ENCODE measurements around the gene MATN1. TPM values are rescaled to one million over a fixed set of nuclear protein-coding genes. Genes with fewer than 3 reads are reported as not detected.

The MATN1 gene
- total RNA-seq, 1 donor from 2014 or later = 0.47 TPM

DNA sequence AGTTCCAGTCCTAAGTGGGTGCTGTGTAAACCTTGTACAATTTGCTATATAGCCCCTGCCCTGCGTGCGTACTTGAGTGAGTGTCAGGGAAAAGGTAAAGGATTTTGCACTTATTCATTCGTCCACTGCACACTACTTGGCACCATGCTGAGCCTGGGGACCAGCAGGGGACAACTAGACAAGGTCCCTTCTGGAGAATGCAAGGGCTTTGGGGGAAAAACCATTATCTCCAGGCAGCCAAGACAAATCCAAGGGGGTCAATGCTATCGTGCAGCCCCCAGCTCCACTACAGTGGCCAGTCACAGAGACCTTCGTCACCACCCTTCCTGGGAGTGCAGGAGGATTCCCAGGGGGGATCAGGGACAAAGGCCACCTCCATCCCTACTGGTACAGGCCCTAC lies 39.7 kb downstream of the MATN1 start:
- Mint-ChIP-seq H3K27ac (ENCODE audit: unreplicated experiment) (no peak overlapping the region), H3K4me1 (ENCODE audit: low read depth) (no peaks in the 10 kb centered on the region), H3K36me3 (ENCODE audit: low read depth) (no peaks in the 10 kb centered on the region), H3K4me3 (ENCODE audit: unreplicated experiment) (no peak overlapping the region), H3K9me3 (ENCODE audit: low read depth) (no peaks in the 10 kb centered on the region), H3K27me3 (ENCODE audit: low read depth) (peaks cover 67% of the 10 kb centered on the region)
- TF ChIP-seq, protein P1, sequence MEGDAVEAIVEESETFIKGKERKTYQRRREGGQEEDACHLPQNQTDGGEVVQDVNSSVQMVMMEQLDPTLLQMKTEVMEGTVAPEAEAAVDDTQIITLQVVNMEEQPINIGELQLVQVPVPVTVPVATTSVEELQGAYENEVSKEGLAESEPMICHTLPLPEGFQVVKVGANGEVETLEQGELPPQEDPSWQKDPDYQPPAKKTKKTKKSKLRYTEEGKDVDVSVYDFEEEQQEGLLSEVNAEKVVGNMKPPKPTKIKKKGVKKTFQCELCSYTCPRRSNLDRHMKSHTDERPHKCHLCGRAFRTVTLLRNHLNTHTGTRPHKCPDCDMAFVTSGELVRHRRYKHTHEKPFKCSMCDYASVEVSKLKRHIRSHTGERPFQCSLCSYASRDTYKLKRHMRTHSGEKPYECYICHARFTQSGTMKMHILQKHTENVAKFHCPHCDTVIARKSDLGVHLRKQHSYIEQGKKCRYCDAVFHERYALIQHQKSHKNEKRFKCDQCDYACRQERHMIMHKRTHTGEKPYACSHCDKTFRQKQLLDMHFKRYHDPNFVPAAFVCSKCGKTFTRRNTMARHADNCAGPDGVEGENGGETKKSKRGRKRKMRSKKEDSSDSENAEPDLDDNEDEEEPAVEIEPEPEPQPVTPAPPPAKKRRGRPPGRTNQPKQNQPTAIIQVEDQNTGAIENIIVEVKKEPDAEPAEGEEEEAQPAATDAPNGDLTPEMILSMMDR (IDR thresholded peaks at IDR 0.05) = no peak
- no peak for DNase-seq (ENCODE audit: low spot score)

DNA sequence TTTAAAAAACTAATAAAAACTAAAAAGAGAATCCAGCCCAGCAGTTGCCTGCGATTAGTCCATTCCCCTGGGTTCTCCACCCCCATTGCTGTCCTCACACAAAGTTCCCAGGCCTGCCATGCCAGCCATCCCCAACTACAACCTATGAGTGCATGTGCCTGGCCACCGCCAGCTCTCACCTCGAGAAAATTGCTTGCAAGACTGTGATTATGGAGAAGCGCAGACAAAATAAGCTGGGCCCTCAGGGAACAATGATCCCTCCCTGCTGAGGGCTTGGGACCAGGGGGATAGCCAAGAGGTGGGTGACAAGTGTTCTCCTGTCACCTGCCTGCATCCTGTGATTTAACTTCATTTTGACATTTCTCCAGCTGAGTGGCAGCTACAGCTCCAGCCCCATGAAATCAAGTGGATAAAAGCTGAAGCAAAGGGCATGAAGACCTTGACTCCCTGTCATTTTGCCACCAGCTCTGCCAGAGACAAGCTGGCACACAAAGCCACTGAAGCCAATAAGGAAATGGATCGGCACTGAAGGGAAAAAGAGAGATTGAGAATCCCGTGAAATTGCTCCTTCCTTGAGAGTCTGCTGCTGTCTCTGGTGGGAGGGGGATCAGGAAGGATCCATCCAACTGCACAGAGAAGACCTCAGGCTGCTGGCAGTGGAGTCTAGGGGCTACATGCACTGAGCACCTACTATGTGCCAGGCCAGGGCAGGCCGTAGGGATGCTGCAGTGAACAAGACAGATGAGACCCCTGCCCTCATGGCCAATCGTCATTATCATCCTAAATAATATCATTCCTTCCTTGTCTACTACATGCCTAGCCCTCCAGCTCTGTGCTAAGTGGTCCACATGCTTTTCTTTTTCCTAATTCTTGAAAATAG lies 40.7 kb downstream of the MATN1 start:
- Mint-ChIP-seq H3K27me3 (ENCODE audit: low read depth) (peaks cover 62% of the 10 kb centered on the region), H3K4me1 (ENCODE audit: low read depth) (no peaks in the 10 kb centered on the region), H3K36me3 (ENCODE audit: low read depth) (no peaks in the 10 kb centered on the region), H3K27ac (ENCODE audit: unreplicated experiment) (no peak overlapping the region), H3K9me3 (ENCODE audit: low read depth) (no peaks in the 10 kb centered on the region), H3K4me3 (ENCODE audit: unreplicated experiment) (no peak overlapping the region)
- peak; percentile 47 for DNase-seq (ENCODE audit: low spot score)
- TF ChIP-seq, protein P1 (IDR thresholded peaks at IDR 0.05) = no peak

DNA sequence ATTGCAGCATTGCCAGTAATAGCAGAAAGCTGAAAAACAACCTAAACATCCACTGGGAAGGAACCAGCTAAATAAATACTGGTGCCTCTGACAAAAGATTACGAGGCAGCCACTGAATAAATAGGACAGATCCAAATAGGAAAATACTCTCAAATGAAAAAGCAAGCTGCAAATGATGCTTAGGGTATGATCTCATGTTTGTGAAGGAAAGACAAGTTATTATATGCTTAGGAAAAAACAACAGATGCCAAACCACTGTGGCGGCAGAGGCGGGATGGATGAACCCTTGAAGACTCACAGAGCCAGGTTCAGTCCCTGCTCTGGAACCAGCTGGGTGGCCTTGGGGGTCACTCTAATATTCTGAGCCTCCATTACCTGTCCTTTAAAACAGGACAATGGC lies 41.6 kb downstream of the MATN1 start:
- no peak for DNase-seq (ENCODE audit: low spot score)
- Mint-ChIP-seq H3K4me1 (ENCODE audit: low read depth) (no peaks in the 10 kb centered on the region), H3K4me3 (ENCODE audit: unreplicated experiment) (no peak overlapping the region), H3K36me3 (ENCODE audit: low read depth) (no peaks in the 10 kb centered on the region), H3K27ac (ENCODE audit: unreplicated experiment) (no peak overlapping the region), H3K27me3 (ENCODE audit: low read depth) (peaks cover 53% of the 10 kb centered on the region), H3K9me3 (ENCODE audit: low read depth) (no peaks in the 10 kb centered on the region)
- TF ChIP-seq, protein P1 (IDR thresholded peaks at IDR 0.05) = no peak

GRCh38 chr1:30680879-30681278 lies 42.5 kb downstream of the MATN1 start:
- no peak for DNase-seq (ENCODE audit: low spot score)
- Mint-ChIP-seq H3K27ac (ENCODE audit: unreplicated experiment) (no peak overlapping the region), H3K4me3 (ENCODE audit: unreplicated experiment) (no peak overlapping the region), H3K9me3 (ENCODE audit: low read depth) (peaks cover 2% of the 10 kb centered on the region), H3K27me3 (ENCODE audit: low read depth) (peaks cover 44% of the 10 kb centered on the region), H3K4me1 (ENCODE audit: low read depth) (peaks cover under 1% of the 10 kb centered on the region), H3K36me3 (ENCODE audit: low read depth) (no peaks in the 10 kb centered on the region)
- TF ChIP-seq, protein P1 (IDR thresholded peaks at IDR 0.05) = no peak

DNA sequence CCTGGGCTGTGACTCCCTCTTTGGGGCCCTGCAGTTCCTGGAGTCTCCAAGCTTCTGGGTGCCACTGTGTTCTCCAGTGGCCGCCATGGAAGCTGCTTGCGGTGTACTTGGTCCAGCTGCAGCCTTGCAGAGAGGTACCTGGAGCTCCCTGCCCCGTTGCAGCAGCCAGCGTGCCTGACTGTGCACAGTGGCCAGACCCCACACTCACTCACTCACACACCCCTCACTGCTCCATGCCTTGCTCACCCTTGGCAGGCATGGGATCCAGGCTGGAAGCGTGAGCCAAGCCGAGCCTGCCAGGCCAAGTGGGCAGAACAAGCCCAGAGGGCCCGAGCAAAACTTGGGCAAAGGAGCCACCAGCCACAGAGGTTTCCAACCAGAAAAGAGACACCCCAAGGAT lies 43.0 kb downstream of the MATN1 start:
- Mint-ChIP-seq H3K27ac (ENCODE audit: unreplicated experiment) (no peak overlapping the region), H3K36me3 (ENCODE audit: low read depth) (no peaks in the 10 kb centered on the region), H3K4me3 (ENCODE audit: unreplicated experiment) (no peak overlapping the region), H3K4me1 (ENCODE audit: low read depth) (peaks cover 5% of the 10 kb centered on the region), H3K27me3 (ENCODE audit: low read depth) (peaks cover 41% of the 10 kb centered on the region), H3K9me3 (ENCODE audit: low read depth) (peaks cover 7% of the 10 kb centered on the region)
- TF ChIP-seq, protein P1 (IDR thresholded peaks at IDR 0.05) = no peak
- peak; percentile 65 for DNase-seq (ENCODE audit: low spot score)
